ENCODE measurements around the gene H6PD. TPM values are rescaled to one million over a fixed set of nuclear protein-coding genes. Genes with fewer than 3 reads are reported as not detected.

Gene H6PD
- total RNA-seq, 1 donor from 2014 or later: 23.9 TPM

DNA sequence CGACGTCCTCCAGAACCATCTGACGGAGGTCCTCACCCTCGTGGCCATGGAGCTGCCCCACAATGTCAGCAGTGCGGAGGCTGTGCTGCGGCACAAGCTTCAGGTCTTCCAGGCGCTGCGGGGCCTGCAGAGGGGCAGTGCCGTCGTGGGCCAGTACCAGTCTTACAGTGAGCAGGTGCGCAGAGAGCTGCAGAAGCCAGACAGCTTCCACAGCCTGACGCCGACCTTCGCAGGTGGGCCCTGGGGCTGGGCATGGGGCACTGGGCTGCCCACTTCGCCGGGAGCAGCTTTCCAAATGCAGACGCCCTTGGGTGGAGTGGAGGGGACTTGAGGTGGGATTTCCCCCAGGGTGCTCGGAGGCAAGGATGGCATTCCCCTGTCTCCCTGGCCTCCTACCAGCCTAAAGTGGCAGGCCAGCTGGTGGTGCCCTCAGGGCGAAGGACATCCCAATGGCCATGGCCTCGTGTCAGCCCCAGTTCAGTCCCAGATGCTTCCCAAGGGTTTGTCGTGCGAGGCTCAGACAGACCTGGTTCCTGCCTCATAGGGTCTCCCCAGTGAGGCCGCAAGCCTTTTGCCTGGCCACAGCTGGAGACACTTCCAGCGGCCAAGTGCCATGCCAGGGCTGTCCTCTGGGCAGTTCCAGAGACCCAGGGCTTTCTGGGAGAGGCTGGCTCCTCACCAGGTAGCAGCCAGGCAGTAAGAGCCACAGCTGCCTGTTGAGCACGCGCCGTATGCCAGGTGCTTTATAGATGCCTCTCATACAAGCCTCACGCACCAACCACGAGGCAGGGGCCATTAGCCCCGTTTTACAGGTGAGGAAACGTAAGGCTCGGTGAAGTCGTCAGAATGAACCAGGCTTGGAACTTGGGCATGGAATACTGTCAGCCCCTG lies 27.8 kb downstream of the H6PD start:
- no peak overlapping the region for H3K4me3 Mint-ChIP-seq
- H3K36me3 Mint-ChIP-seq (ENCODE audit: low read depth): peaks cover 27% of the 10 kb centered on the region
- no peak for DNase-seq (ENCODE audit: low read depth, low spot score)
- TF ChIP-seq, protein P1, sequence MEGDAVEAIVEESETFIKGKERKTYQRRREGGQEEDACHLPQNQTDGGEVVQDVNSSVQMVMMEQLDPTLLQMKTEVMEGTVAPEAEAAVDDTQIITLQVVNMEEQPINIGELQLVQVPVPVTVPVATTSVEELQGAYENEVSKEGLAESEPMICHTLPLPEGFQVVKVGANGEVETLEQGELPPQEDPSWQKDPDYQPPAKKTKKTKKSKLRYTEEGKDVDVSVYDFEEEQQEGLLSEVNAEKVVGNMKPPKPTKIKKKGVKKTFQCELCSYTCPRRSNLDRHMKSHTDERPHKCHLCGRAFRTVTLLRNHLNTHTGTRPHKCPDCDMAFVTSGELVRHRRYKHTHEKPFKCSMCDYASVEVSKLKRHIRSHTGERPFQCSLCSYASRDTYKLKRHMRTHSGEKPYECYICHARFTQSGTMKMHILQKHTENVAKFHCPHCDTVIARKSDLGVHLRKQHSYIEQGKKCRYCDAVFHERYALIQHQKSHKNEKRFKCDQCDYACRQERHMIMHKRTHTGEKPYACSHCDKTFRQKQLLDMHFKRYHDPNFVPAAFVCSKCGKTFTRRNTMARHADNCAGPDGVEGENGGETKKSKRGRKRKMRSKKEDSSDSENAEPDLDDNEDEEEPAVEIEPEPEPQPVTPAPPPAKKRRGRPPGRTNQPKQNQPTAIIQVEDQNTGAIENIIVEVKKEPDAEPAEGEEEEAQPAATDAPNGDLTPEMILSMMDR (conservative IDR thresholded peaks at IDR 0.05): no peak
- H3K9me3 Mint-ChIP-seq: peaks cover 20% of the 10 kb centered on the region
- no peaks in the 10 kb centered on the region for H3K27me3 Mint-ChIP-seq (ENCODE audit: low read depth)
- peaks cover 16% of the 10 kb centered on the region for H3K4me1 Mint-ChIP-seq
- no peak overlapping the region for H3K27ac Mint-ChIP-seq (ENCODE audit: unreplicated experiment)

DNA sequence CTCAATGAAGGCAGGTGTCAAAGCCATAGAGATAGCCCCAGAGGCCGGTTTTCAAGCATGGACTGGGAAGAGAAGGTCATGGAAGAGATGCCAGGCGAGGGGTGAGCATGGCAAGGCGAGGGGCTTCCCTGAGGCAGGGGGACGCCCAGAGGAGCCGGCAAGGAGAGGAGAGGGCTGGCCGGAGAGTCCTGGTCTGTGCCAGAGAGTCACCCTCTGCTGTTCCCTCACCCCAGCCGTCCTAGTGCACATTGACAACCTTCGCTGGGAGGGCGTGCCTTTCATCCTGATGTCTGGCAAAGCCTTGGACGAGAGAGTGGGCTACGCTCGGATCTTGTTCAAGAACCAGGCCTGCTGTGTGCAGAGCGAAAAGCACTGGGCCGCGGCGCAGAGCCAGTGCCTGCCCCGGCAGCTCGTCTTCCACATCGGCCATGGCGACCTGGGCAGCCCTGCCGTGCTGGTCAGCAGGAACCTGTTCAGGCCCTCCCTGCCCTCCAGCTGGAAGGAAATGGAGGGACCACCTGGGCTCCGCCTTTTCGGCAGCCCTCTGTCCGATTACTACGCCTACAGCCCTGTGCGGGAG lies 28.8 kb downstream of the H6PD start:
- Mint-ChIP-seq H3K9me3 (peaks cover 16% of the 10 kb centered on the region), H3K36me3 (ENCODE audit: low read depth) (peaks cover 19% of the 10 kb centered on the region), H3K27me3 (ENCODE audit: low read depth) (no peaks in the 10 kb centered on the region), H3K4me1 (peaks cover 16% of the 10 kb centered on the region), H3K4me3 (no peak overlapping the region), H3K27ac (ENCODE audit: unreplicated experiment) (no peak overlapping the region)
- TF ChIP-seq, protein P1 (conservative IDR thresholded peaks at IDR 0.05): no peak
- no peak for DNase-seq (ENCODE audit: low read depth, low spot score)

DNA sequence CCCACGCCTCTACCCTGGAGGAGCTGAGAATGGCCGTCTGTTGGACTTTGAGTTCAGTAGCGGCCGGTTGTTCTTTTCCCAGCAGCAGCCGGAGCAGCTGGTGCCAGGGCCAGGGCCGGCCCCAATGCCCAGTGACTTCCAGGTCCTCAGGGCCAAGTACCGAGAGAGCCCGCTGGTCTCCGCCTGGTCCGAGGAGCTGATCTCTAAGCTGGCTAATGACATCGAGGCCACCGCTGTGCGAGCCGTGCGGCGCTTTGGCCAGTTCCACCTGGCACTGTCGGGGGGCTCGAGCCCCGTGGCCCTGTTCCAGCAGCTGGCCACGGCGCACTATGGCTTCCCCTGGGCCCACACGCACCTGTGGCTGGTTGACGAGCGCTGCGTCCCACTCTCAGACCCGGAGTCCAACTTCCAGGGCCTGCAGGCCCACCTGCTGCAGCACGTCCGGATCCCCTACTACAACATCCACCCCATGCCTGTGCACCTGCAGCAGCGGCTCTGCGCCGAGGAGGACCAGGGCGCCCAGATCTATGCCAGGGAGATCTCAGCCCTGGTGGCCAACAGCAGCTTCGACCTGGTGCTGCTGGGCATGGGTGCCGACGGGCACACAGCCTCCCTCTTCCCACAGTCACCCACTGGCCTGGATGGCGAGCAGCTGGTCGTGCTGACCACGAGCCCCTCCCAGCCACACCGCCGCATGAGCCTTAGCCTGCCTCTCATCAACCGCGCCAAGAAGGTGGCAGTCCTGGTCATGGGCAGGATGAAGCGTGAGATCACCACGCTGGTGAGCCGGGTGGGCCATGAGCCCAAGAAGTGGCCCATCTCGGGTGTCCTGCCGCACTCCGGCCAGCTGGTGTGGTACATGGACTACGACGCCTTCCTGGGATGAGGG lies 29.7 kb downstream of the H6PD start:
- Mint-ChIP-seq H3K27me3 (ENCODE audit: low read depth) (no peaks in the 10 kb centered on the region), H3K9me3 (peaks cover 11% of the 10 kb centered on the region), H3K36me3 (ENCODE audit: low read depth) (peaks cover 12% of the 10 kb centered on the region), H3K4me1 (peaks cover 16% of the 10 kb centered on the region), H3K4me3 (no peak overlapping the region), H3K27ac (ENCODE audit: unreplicated experiment) (no peak overlapping the region)
- TF ChIP-seq, protein P1 (conservative IDR thresholded peaks at IDR 0.05): no peak
- DNase-seq (ENCODE audit: low read depth, low spot score): no peak

DNA sequence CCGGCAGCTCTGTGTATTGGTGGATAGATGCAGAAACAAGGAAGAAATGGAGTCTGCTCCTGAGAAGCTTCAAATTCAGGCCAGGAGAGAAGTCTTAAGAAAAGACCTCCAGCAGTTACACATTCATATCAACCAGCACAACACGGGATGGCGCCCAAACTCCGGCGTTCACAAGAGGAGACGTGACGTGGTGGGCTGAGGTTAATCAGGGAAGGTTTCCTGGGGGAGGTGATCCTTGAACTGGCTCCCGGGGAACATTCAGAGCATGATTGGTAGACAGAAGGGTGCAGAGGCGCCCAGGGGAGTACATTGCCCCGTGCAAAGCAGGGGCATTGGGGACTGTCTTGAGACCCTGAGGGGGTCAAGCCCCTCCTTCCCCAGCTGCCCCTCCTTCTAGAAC lies 30.5 kb downstream of the H6PD start:
- no peak overlapping the region for H3K4me3 Mint-ChIP-seq
- TF ChIP-seq, protein P1 (conservative IDR thresholded peaks at IDR 0.05): no peak
- DNase-seq (ENCODE audit: low read depth, low spot score): no peak

GRCh38 chr1:9265968-9266367 lies 31.4 kb downstream of the H6PD start:
- Mint-ChIP-seq H3K9me3 (no peaks in the 10 kb centered on the region), H3K4me3 (no peak overlapping the region), H3K27ac (ENCODE audit: unreplicated experiment) (peak overlapping the region; percentile 35), H3K36me3 (ENCODE audit: low read depth) (no peaks in the 10 kb centered on the region), H3K27me3 (ENCODE audit: low read depth) (no peaks in the 10 kb centered on the region), H3K4me1 (peaks cover 16% of the 10 kb centered on the region)
- TF ChIP-seq, protein P1 (conservative IDR thresholded peaks at IDR 0.05): no peak
- DNase-seq (ENCODE audit: low read depth, low spot score): no peak

More for the DNA sequence above, 30.5 kb downstream of the H6PD start:
- H3K27me3 Mint-ChIP-seq (ENCODE audit: low read depth): no peaks in the 10 kb centered on the region
- peaks cover 4% of the 10 kb centered on the region for H3K36me3 Mint-ChIP-seq (ENCODE audit: low read depth)
- H3K4me1 Mint-ChIP-seq: peaks cover 16% of the 10 kb centered on the region
- no peak overlapping the region for H3K27ac Mint-ChIP-seq (ENCODE audit: unreplicated experiment)
- peaks cover 4% of the 10 kb centered on the region for H3K9me3 Mint-ChIP-seq
